A549 (cell line): ENCODE data around the gene AK8.
"Not testable (repeated sequence)": the region's sequence is repeated elsewhere in the genome, so short reads cannot be mapped to it uniquely, and the experiment has no call there.

ENCODE experiments used
- CEBPB ChIP-seq, 2 experiments: fragments of >200 bp in 1 of 2; sonication (Bioruptor Twin) in 1 of 2; formaldehyde crosslinking in 1 of 2; IDR thresholded peaks; 2 replicates each; pipeline ENCODE4 v1.6.1; 2012 to 2016
- CTCF ChIP-seq: fragments of >200 bp; sonication (Bioruptor Twin); formaldehyde crosslinking; IDR thresholded peaks from 3 replicates; pipeline ENCODE4 v1.5.1; 2016
- JUNB ChIP-seq: fragments of >200 bp; sonication (Bioruptor Twin); formaldehyde crosslinking; IDR thresholded peaks from 2 replicates; pipeline ENCODE4 v1.6.1; 2016
- KDM1A ChIP-seq: fragments of 200-600 bp; sonication (generic); IDR thresholded peaks from 2 replicates; pipeline ENCODE4 v1.6.1; 2016; ENCODE audit warnings: low read depth, mild to moderate bottlenecking
- MYC ChIP-seq: IDR thresholded peaks from 2 replicates; pipeline ENCODE4 v1.6.1; 2012; ENCODE audit warnings: mild to moderate bottlenecking, inconsistent platforms, low read length, improper control_type of control experiment, borderline replicate concordance
- RCOR1 ChIP-seq: fragments of 150-350 bp; IDR thresholded peaks from 2 replicates; pipeline ENCODE4 v1.6.1; 2014; ENCODE audit warnings: antibody characterized with exemption, low read length, low read depth
- RNF2 ChIP-seq: fragments of 200-600 bp; sonication (generic); IDR thresholded peaks from 2 replicates; pipeline ENCODE4 v1.6.1; 2016; ENCODE audit warnings: low read depth, mild to moderate bottlenecking, antibody characterized with exemption, moderate library complexity, borderline replicate concordance
- SMC3 ChIP-seq: fragments of >200 bp; sonication (Bioruptor Twin); formaldehyde crosslinking; IDR thresholded peaks from 3 replicates; pipeline ENCODE4 v1.6.1; 2018; ENCODE audit warnings: inconsistent platforms
- TP53 ChIP-seq: fragments of 250-450 bp; sonication (Bioruptor Pico); IDR thresholded peaks from 2 replicates; pipeline ENCODE4 v1.5.0; 2021; ENCODE audit warnings: mild to moderate bottlenecking, moderate library complexity

GRCh38 chr9:132711152-132711551 is 166.9 kb downstream of the AK8 start:
- TF ChIP-seq CTCF; TP53 (CRISPR knock-in tag); KDM1A; SMC3; CEBPB (IDR thresholded peaks at IDR 0.05); RCOR1; JUNB; RNF2; MYC: not testable (repeated sequence)
